ENCODE measurements around the gene C20orf144. TPM values are rescaled to one million over a fixed set of nuclear protein-coding genes. Genes with fewer than 3 reads are reported as not detected.

C20orf144 gene
- polyA plus RNA-seq, 2 of the 4 experiments (the other 2 are of a cell fraction): 0.10 to 0.12 TPM

GRCh38 chr20:33658510-33658909 is 3.6 kb upstream of the C20orf144 start:
- ChIA-PET CTCF (interaction anchor here (1.2 to 1.7 kb wide), 2 partner anchors 16 to 201 kb away, joined by 4 to 5 read pairs; no protein-coding TSS in a partner anchor), POLR2A (no interaction called here)
- FAIRE-seq (no peak), ATAC-seq (no peak), DNase-seq (ENCODE audit: low read depth in 1 of 2, low spot score in 1 of 2) (no peak)
- no peak overlapping the region for H3K4me3 ChIP-seq
- WGBS (ENCODE audit: missing lambda C conversion rate): 100% methylated on average over 1 of the region's 8 CpGs
- H3K4me1 ChIP-seq: peaks cover 8% of the 10 kb centered on the region; the same call in 2 of the 3 replicates
- H3K27ac ChIP-seq: no peak overlapping the region
- TF ChIP-seq RNF2 (IDR thresholded peaks at IDR 0.05; ENCODE audit: borderline replicate concordance, low read depth) (no peak), MYC (IDR thresholded peaks at IDR 0.05; ENCODE audit: borderline replicate concordance, low read length) (no peak), JUNB (IDR thresholded peaks at IDR 0.05) (no peak), CBX8 (IDR thresholded peaks at IDR 0.05) (no peak), ESRRA (IDR thresholded peaks at IDR 0.05; ENCODE audit: borderline replicate concordance, low read length) (no peak), RARB (CRISPR knock-in tag; IDR thresholded peaks at IDR 0.05) (no peak), CBX2 (IDR thresholded peaks at IDR 0.05; ENCODE audit: borderline replicate concordance, low read depth) (no peak), CHD4 (IDR thresholded peaks at IDR 0.05; ENCODE audit: borderline replicate concordance) (no peak), ZC3H11A (IDR thresholded peaks at IDR 0.05) (no peak), FOXS1 (CRISPR knock-in tag; IDR thresholded peaks at IDR 0.05) (no peak)
- no peak overlapping the region for H3K4me2 ChIP-seq
- H3K9me3 ChIP-seq: no peaks in the 10 kb centered on the region

GRCh38 chr20:33658929-33659328 is 3.2 kb upstream of the C20orf144 start:
- FAIRE-seq (no peak), ATAC-seq (no peak), DNase-seq (ENCODE audit: low read depth in 1 of 2, low spot score in 1 of 2) (no peak)
- TF ChIP-seq HOXA7 (CRISPR knock-in tag; IDR thresholded peaks at IDR 0.05) (no peak), FOXS1 (CRISPR knock-in tag; IDR thresholded peaks at IDR 0.05) (no peak), HOXB5 (CRISPR knock-in tag; IDR thresholded peaks at IDR 0.05) (no peak), POLR2A (IDR thresholded peaks at IDR 0.05; ENCODE audit: low read length) (no peak), MYC (IDR thresholded peaks at IDR 0.05; ENCODE audit: borderline replicate concordance, low read length) (no peak), RNF2 (IDR thresholded peaks at IDR 0.05; ENCODE audit: borderline replicate concordance, low read depth) (no peak), ZSCAN20 (CRISPR knock-in tag; IDR thresholded peaks at IDR 0.05) (no peak), HMGXB4 (CRISPR knock-in tag; IDR thresholded peaks at IDR 0.05; ENCODE audit: borderline replicate concordance) (no peak), FOSB (CRISPR knock-in tag; IDR thresholded peaks at IDR 0.05) (no peak), ESRRA (IDR thresholded peaks at IDR 0.05; ENCODE audit: borderline replicate concordance, low read length) (no peak), RFX5 (IDR thresholded peaks at IDR 0.05) (no peak), HDAC2 (IDR thresholded peaks at IDR 0.05) (no peak), JUN (IDR thresholded peaks at IDR 0.05) (no peak), HEYL (CRISPR knock-in tag; IDR thresholded peaks at IDR 0.05) (no peak), KDM1A (IDR thresholded peaks at IDR 0.05; ENCODE audit: low read depth) (no peak), CHD2 (IDR thresholded peaks at IDR 0.05; ENCODE audit: low read length, partially characterized antibody) (no peak)
- Histone ChIP-seq H3K4me2 (no peak overlapping the region), H3K27ac (no peak overlapping the region), H3K4me1 (peaks cover 6% of the 10 kb centered on the region), H3K4me3 (no peak overlapping the region), H3K9me3 (no peaks in the 10 kb centered on the region)
- ChIA-PET CTCF (interaction anchor here (1.2 to 1.7 kb wide), 2 partner anchors 17 to 201 kb away, joined by 4 to 5 read pairs; no protein-coding TSS in a partner anchor), POLR2A (no interaction called here)
- 99% methylated on average over 4 of the region's 4 CpGs for WGBS (ENCODE audit: missing lambda C conversion rate)

GRCh38 chr20:33659341-33660034 is 2.6 kb upstream of the C20orf144 start:
- no peak for FAIRE-seq
- CTCF ChIA-PET: interaction anchor here (1.2 to 1.7 kb wide), 2 partner anchors 17 to 202 kb away, joined by 4 to 5 read pairs; no protein-coding TSS in a partner anchor
- Histone ChIP-seq H3K4me3 (no peak overlapping the region), H3K27ac (no peak overlapping the region), H3K4me1 (peaks cover 12% of the 10 kb centered on the region), H3K9me3 (no peaks in the 10 kb centered on the region), H3K4me2 (no peak overlapping the region)
- ATAC-seq: no peak
- no peak for DNase-seq (ENCODE audit: low read depth in 1 of 2, low spot score in 1 of 2)
- POLR2A ChIA-PET: no interaction called here
- WGBS (ENCODE audit: missing lambda C conversion rate): 95% methylated on average over 14 of the region's 32 CpGs
- TF ChIP-seq MAX (IDR thresholded peaks at IDR 0.05) (no peak), PHF8 (IDR thresholded peaks at IDR 0.05; ENCODE audit: borderline replicate concordance, low read depth) (no peak), CBX2 (IDR thresholded peaks at IDR 0.05; ENCODE audit: borderline replicate concordance, low read depth) (no peak), USF2 (IDR thresholded peaks at IDR 0.05) (no peak), RCOR1 (IDR thresholded peaks at IDR 0.05; ENCODE audit: low read depth, low read length) (no peak), REST (IDR thresholded peaks at IDR 0.05) (no peak), RARB (CRISPR knock-in tag; IDR thresholded peaks at IDR 0.05) (no peak), E2F6 (IDR thresholded peaks at IDR 0.05; ENCODE audit: borderline replicate concordance, low read depth) (no peak)

Measured in A549 (cell line).